Transverse colon (tissue), 4 donors: ENCODE results near the gene NCOA1. TPM values are rescaled to one million over a fixed set of nuclear protein-coding genes. Genes with fewer than 3 reads are reported as not detected.

Experiments used
- DNase-seq: peaks from one replicate; pipeline ENCODE4 v3.0.0-alpha.2; 2019
- H3K27ac ChIP-seq, 4 donors: fragments of 200-600 bp; sonication (generic); 2 replicates each; pipeline ENCODE4 v1.5.1; 2016 to 2018; ENCODE audit warnings: inconsistent platforms in 4 of 4
- H3K27me3 ChIP-seq: fragments of 200-600 bp; sonication (generic); 2 replicates; pipeline ENCODE4 v1.5.1; 2017; ENCODE audit warnings: inconsistent platforms
- H3K36me3 ChIP-seq, 4 donors: fragments of 200-600 bp; sonication (generic); 2 replicates each; pipeline ENCODE4 v1.5.1; 2017 to 2019; ENCODE audit warnings: inconsistent platforms in 4 of 4
- H3K4me1 ChIP-seq, 4 donors: fragments of 200-600 bp; sonication (generic); 2 replicates each; pipeline ENCODE4 v1.5.1; 2017 to 2020; ENCODE audit warnings: inconsistent platforms in 4 of 4
- H3K4me3 ChIP-seq, 4 donors: fragments of 200-600 bp; sonication (generic); 1 replicate in 1 of 4; 2 replicates in 3 of 4; pipeline versions ENCODE4 v1.5.1 to v1.6.1; 2017 to 2019; ENCODE audit warnings: inconsistent platforms in 4 of 4
- H3K9me3 ChIP-seq, 2 donors: fragments of 200-600 bp; sonication (generic); 2 replicates each; pipeline ENCODE4 v1.5.1; 2017 to 2019; ENCODE audit warnings: inconsistent platforms in 2 of 2
- CTCF ChIP-seq, 5 experiments: fragments of 200-600 bp in 3 of 5; fragments of 450-650 bp in 2 of 5; sonication (generic) in 3 of 5; IDR thresholded peaks; 1 replicate in 2 of 5; 2 replicates in 3 of 5; pipeline ENCODE4 v1.5.1; 2016 to 2017; ENCODE audit warnings: antibody characterized with exemption in 5 of 5, inconsistent platforms in 3 of 5, mild to moderate bottlenecking in 2 of 5, moderate library complexity in 1 of 5
- EP300 ChIP-seq: sonication (generic); formaldehyde crosslinking; IDR thresholded peaks from one replicate; pipeline ENCODE4 v1.6.1; 2017; ENCODE audit warnings: antibody characterized with exemption, low read depth
- POLR2A ChIP-seq: fragments of 450-650 bp; IDR thresholded peaks from one replicate; pipeline ENCODE4 v1.6.1; 2016; ENCODE audit warnings: antibody characterized with exemption, mild to moderate bottlenecking, moderate library complexity
- POLR2AphosphoS5 ChIP-seq, 3 donors: sonication (generic); formaldehyde crosslinking; IDR thresholded peaks; one replicate each; pipeline ENCODE4 v1.6.1; 2016; ENCODE audit warnings: antibody characterized with exemption in 3 of 3
- WGBS, 2 donors: methylation state at CpG; one replicate each; pipeline ENCODE4 v1.1.5; 2018; ENCODE audit warnings: low coverage in 1 of 2; 5-methylcytosine and 5-hydroxymethylcytosine counted together
- in situ Hi-C, 4 donors: fragments of 200-750 bp; cut with MboI; loops; one replicate each; pipeline versions ENCODE4 v1.15.0 to v1.15.1; 2017; ENCODE audit warnings: low sequenced_read_pairs in 3 of 4, low pct_ligation_motif_present in 1 of 4, low pct_unique_long_range_greater_than_20kb in 1 of 4
- intact Hi-C: fragments of 100-400 bp; cut with DNase I; formaldehyde crosslinking; loops from one replicate; pipeline ENCODE4 v1.15.1; 2023; ENCODE audit warnings: low total_unique reads
- total RNA-seq, 4 donors: library from RNA; depleted of rRNA; stranded (reverse); fragments of >200 nt; gene quantifications; one replicate each; pipeline ENCODE4 v1.1.0, GENCODE V29; 2016

NCOA1 gene
- total RNA-seq, 4 donors from 2014 or later: 32.9 to 56.5 (median 47.9) TPM

DNA sequence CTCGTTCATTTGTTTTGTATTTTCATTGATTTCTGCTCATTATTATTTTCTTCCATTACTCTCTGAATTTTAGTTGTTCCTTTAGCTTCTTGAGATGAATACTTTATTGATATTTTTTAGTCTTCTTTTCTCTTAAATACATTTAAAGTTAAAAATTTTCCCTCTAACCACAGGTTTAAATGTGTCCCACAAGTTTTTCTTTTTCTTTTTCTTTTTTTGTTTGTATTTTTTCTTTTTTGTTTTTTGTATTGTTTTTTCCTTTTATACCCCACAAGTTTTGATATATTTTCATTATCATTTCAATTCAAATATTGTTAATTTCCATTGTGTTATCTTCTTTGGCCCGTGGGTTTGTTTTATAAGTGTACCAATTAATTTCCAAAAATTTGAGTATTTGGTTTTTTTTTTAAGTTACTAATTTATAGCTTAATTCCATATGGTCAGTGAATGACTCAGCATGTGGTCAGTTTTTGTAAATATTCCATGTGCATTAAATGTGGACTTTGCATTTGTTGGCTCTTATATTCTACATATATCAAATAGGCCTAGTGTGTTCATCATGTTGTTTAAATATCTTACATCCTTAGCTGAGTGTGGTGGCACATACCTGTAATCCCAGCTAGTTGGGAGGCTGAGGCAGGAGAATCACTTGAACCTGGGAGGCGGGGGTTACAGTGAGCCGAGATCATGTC, 318.4 kb downstream of the NCOA1 start:
- intact Hi-C loops (no loop called here), in situ Hi-C loops (no loop called here)
- DNase-seq: no peak

GRCh38 chr2:24813691-24814137, 322.7 kb downstream of the NCOA1 start:
- no peak for DNase-seq
- no peak for TF ChIP-seq POLR2AphosphoS5 (IDR thresholded peaks at IDR 0.05)
- TF ChIP-seq EP300: no peak
- no peak for TF ChIP-seq CTCF (IDR thresholded peaks at IDR 0.05)
- no peak for TF ChIP-seq POLR2A
- H3K36me3 ChIP-seq: no peaks in the 10 kb centered on the region
- H3K27ac ChIP-seq: no peak overlapping the region
- H3K4me3 ChIP-seq: no peak overlapping the region
- H3K9me3 ChIP-seq: no peaks in the 10 kb centered on the region
- no peaks in the 10 kb centered on the region for H3K4me1 ChIP-seq
- no peaks in the 10 kb centered on the region for H3K27me3 ChIP-seq
- intact Hi-C loops (no loop called here), in situ Hi-C loops (no loop called here)
- WGBS, 2 donors: 98 to 100% methylated on average over 2 to 4 of the region's 4 CpGs

More for the DNA sequence above, 318.4 kb downstream of the NCOA1 start:
- no peaks in the 10 kb centered on the region for H3K27me3 ChIP-seq
- WGBS, 2 donors: 84 to 92% methylated on average over 4 of the region's 4 CpGs
- no peaks in the 10 kb centered on the region for H3K9me3 ChIP-seq
- H3K36me3 ChIP-seq: no peaks in the 10 kb centered on the region
- H3K27ac ChIP-seq: no peak overlapping the region
- H3K4me1 ChIP-seq: peaks cover 0 to 19% (median 8%) of the 10 kb centered on the region in 4 donors
- no peak overlapping the region for H3K4me3 ChIP-seq
- TF ChIP-seq EP300 (no peak), CTCF (IDR thresholded peaks at IDR 0.05) (no peak), POLR2A (no peak)

- H3K4me1 ChIP-seq: no peaks in the 10 kb centered on the region
- peaks cover 0 to under 1% (median 0%) of the 10 kb centered on the region in 4 donors for H3K36me3 ChIP-seq
- 95 to 98% methylated on average over 4 of the region's 4 CpGs for WGBS, 2 donors
- no peak overlapping the region for H3K27ac ChIP-seq
- no peaks in the 10 kb centered on the region for H3K9me3 ChIP-seq
- DNase-seq: no peak
- in situ Hi-C loops: no loop called here
- H3K27me3 ChIP-seq: no peaks in the 10 kb centered on the region
- TF ChIP-seq POLR2A (no peak), POLR2AphosphoS5 (IDR thresholded peaks at IDR 0.05) (no peak), CTCF (IDR thresholded peaks at IDR 0.05) (no peak), EP300 (no peak)
- no peak overlapping the region for H3K4me3 ChIP-seq
- intact Hi-C loops: no loop called here
Measured at GRCh38 chr2:24814516-24814915, 323.5 kb downstream of the NCOA1 start.

DNA sequence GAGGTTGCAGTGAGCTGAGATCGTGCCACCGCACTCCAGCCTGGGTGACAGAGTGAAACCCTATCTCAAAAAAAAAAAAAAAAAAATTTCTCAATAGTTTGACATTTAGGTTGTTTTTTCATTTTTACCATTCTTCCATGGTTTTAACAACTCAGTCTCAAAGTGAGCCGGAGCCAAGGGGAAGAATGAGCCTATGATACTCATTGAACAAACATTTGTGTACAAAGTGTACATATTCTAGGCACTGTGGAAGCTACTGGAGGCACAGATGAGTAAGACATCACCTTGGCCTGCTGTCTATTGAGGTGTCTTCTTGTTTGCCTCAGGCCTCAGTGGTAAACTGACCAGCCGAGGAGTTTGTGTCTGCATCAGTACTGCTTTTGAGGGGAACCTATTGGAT, 324.1 kb downstream of the NCOA1 start:
- Histone ChIP-seq H3K36me3 (peaks cover 0 to 4% (median 0%) of the 10 kb centered on the region in 4 donors), H3K4me1 (no peaks in the 10 kb centered on the region), H3K27ac (no peak overlapping the region), H3K27me3 (no peaks in the 10 kb centered on the region), H3K4me3 (no peak overlapping the region), H3K9me3 (no peaks in the 10 kb centered on the region)
- 100% methylated on average over 4 of the region's 4 CpGs for WGBS, 2 donors
- intact Hi-C loops: no loop called here
- no peak for DNase-seq
- in situ Hi-C loops: no loop called here
- TF ChIP-seq CTCF (IDR thresholded peaks at IDR 0.05) (no peak), POLR2A (no peak), EP300 (no peak), POLR2AphosphoS5 (IDR thresholded peaks at IDR 0.05) (no peak)
